A673 (cell line): ENCODE results near the gene KCTD16.

Experiments
- CTCF ChIP-seq: fragments of 300-800, 200-600 bp; sonication (generic); conservative IDR thresholded peaks from 2 replicates; pipeline ENCODE4 v1.5.1; 2017; ENCODE audit warnings: low read depth, mild to moderate bottlenecking, antibody characterized with exemption, low read length, moderate library complexity, mixed read lengths
- EZH2 ChIP-seq: fragments of 200-600 bp; sonication (generic); IDR thresholded peaks from 2 replicates; pipeline ENCODE4 v1.6.1; 2017; ENCODE audit warnings: borderline replicate concordance, low read depth, mild to moderate bottlenecking, mixed read lengths, antibody characterized with exemption, low read length; ENCODE audit not compliant: poor library complexity, severe bottlenecking

- no peak for TF ChIP-seq CTCF
- TF ChIP-seq EZH2, result no peak
Observed at GRCh38 chr5:144144956-144145751, 25.5 kb upstream of the KCTD16 start.
